NK-92 (cell line): Measurements from ENCODE around the gene TPRA1.
"Not testable (repeated sequence)": the region's sequence is repeated elsewhere in the genome, so short reads cannot be mapped to it uniquely, and the experiment has no call there.

Source experiments
- DNase-seq: peaks from one replicate; lab custom pipeline; 2025; ENCODE audit not compliant: unreplicated experiment; lab: John Stamatoyannopoulos, UW

The TPRA1 gene

DNA sequence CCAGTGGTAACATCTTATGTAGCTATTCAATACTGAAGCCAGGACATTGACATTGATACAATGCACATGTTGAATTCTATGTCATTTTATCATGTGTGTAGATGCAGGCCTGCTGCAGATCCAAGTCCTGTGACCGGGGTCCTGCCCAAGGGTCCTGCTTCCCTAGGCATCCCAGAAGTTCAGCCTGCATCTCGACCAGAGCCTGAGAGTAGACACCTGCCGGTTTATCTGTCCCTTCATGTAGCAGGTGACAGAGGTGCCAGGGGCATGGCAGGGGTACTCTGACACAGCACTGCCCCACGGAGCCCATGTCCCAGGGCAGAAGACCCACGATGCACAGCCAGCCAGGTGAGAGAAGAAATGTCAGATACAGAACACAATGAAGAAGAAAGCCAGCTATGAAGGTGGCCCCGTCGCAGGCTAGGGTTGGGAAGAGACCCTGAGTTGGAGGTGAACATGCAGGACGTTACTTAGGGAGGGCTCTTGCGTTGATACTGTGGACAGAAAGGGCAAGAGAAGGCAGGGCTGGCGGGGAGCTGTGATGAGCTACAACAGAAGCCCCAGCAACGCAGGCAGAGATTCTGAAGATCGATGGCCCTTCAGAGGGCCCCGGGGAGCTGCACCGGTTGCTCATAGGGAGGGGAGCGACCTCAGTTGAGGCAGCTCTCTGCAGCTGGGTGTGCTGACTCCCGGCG is 51.0 kb downstream of the TPRA1 start:
- DNase-seq, result no peak

DNA sequence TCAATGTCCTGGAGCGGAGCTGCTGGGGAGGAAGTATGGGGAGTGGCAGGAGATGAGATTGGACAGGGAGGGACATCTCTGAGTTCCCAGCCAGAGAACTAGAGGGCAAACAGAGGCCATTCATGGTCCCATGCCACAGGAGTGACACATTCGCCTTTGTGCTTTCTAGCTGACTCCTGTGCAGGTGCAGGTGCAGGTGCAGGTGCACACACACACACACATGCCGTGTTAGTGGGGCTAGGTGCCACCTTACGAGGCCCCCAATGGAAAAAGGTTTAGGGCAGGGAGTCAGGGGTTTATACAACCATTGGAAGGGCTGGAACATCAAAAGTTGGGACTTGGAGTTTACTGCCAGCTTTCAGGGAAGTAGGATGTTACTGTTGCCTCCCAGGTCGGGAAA is 52.0 kb downstream of the TPRA1 start:
- no peak for DNase-seq

DNA sequence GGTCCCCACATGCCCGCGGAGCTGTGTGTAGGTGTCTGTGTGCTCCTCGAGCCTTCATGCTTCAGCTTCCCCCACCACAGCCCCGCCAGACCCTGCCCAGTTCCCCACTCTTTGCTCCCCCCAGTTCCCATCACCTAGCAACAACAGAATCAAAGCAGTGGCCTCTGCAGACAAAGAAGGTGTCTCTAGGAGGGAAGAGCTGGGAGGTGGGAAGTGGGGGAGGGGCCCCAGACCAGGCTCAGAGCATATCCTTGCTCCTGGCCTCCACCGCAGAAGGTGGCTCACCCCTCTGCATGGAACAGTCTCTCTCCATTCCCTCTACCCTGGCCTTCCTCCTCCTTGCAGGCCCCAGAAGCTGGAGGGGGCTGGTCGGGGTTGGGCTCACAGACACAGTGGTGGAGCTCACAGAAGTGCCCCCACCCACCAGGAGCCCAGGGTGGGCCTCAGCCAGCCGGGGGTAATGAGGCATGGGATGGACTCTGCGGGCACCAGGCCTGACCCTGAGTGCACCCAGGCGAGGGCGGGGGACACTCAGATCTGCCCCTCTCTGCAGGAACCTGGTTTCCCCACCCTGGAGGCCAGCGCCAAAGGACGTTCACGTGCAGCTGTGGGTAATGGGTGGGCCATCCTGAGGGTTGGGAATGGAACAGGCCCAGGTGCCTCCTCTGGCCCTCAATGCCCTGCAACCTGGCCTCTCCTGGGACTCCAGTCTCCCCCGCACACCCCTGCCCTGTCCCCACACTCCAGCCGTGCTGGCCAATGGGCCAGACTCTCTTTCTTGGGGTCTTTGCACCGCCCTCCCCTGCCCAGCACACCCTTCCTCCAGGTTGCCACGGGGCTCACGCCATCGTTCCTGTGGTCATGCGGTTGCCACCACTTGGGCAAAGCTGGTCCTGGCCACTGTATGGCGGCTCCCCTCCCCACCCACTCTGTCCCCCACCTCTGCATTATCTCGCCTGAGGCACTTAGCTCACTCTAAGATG is 53.4 kb downstream of the TPRA1 start:
- DNase-seq, result no peak

DNA sequence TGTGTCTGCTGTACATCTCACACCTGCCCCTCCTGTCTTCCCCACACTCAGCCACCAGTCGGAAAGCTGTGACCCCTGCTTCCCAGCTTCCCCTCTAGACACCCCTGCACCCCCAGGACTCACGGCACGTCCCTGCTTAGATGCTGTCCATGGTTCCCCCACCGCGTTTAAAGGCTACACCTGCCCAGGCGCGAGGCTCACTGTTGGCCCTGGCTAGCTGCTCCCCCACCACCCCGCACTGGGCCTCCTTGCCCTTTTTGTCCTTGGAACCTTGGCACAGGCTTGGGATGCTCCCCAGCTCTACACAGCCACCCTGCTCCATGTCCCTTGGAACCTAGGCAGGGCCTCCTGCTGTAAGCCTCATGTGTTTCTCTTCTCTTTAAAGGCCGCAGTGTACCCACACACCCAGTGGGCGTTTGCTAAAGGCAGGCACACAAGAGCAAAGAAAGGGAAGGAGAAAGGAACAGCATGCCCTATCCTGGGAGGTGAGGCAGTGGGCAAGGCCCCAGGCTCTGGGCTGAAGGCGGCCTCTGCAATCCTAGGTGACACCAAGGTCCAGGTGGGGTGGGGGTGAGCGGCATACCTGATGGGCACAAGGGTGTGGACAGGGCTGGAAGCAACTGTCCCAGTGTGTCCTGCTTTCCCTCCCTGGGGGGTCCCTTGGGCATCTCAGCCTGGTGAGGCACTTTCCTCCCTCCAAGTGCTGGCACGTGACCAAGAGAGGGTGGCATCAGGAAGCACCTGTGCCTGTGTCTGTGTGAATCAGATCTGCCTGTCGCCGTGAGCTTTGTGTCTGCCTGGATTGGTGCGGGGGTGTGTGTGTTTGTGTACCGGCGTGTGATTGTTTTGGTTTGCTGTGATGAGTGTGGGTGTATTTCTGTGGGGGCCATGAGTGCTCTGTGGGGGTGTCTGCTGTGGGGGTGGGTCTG is 54.4 kb downstream of the TPRA1 start:
- no peak for DNase-seq

DNA sequence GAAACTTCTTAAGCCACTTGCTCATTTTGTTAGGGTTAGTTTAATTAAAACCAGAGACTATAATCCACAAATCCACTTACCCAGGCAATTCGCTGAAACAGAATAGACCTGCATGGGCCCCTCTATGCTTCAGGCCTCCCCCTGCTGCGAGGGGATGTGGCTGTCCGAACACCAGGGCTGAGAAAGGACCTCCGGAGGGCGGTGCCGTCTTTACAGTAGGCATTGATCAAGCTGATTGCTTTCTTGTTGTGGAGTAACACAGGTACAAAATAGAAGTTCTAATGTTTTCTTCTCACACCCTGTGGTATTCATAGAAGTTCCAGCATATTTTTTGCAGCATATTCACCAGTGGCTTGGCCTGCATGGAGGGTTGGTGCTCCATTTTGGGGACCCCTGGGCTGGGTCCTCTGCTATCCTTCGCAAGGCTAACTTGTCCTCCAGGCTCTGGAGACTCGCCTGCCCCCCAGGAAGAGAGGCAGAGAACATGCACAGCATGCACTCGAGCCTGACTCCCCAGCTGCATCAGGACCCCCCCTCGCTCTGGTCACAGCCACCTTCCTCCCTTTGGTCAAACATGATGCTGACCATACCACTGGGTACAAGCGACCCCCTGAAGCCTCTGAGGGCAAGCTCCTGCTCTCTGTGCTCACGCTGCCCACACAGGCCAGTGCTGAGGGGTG is 55.3 kb downstream of the TPRA1 start:
- no peak for DNase-seq

DNA sequence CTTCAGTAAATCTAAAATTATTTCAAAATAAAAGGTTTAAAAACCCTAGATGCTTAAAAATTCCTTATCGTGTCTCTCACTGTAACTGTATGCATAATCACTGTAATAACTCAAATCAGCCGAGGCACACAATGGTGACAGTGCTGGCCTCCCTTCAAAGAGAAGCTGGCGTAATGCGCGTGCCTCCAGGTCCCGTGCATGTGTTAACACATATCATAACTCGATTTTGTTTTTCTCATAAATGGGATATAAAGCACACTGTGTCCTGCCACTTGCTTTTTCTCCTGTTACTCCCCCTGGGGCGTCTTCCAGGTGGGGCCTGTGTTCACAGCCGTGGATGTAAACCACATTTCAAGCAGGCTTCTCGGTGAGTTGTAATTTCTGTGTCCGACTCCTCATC is 56.0 kb downstream of the TPRA1 start:
- no peak for DNase-seq

DNA sequence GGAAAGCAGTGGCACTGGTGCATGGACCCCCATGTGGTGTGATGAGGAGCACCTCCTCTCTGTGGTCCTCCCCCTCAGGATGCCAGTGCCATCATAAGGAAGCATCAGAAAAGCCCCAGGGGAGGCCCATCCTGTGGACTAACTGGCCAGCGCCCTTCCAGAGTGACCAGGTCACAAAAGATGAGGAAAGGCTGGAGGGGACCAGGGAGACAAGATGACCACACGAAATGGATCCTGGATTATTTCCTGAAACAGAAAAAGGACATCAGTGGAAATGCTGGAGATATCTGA is 56.4 kb downstream of the TPRA1 start:
- no peak for DNase-seq

DNA sequence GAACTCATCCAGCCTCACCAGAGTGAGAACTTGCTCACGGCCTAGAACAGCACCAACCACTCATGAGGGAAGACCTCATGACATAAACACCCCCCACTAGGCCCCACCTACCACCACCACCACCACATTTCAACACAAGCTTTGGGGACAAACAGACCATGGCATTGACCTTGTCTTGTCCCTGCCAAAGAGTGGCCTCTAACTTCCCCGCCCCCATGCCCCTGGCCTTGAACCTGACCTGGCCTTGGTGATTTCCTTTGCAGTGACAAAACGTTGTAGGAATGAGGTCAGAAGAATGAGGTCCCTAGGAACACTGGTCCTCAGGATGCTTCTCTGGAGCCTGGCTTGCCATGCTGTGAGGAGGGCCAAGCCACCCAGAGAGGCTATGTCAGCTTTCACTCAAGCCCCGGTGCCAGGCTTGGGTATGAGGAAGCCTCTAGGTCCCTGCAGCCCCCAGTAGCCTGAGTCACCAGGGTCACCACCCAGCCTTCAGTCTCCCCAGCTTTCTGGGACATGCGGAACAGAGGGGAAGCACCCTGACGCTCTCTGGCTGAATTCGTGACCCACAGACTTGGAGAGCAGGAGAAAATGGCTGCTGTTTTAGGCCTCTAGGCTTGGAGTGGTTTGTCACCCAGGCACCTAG is 57.9 kb downstream of the TPRA1 start:
- no peak for DNase-seq

DNA sequence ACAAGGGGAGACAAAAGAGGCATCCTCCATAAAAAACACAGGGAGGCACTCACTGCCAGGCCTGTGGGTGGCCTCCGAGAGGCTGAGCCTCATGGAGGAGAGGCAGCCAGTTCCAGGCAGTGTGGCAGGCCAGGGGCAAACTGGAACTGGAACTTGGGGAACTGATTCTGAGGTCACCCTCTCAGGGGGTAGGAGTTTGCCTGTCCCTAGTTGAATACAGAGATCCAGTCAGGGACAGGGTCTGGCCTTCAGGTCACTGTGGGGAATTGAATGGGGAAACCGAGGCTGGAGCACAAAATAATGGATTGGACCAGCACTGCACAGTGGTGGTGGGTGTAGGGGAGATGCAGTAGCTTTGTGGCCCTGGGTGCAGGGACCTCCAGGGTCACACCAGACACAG is 58.7 kb downstream of the TPRA1 start:
- no peak for DNase-seq

DNA sequence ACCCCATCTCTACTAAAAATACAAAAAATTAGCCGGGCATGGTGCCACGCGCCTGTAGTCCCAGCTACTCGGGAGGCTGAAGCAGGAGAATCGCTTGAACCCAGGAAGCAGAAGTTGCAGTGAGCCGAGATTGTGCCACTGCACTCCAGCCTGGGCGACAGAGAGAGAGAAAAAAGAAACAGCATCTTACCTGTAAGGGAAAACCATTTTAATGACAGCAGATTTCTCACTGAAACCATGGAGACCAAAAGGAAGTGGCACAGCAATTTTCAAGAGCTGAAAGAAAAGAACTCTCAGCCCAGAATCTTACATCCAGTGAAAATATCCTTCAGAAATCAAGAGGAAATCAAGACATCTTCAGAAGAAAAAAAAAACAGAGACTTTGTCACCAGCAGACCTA is 59.7 kb downstream of the TPRA1 start:
- not testable (repeated sequence) for DNase-seq

DNA sequence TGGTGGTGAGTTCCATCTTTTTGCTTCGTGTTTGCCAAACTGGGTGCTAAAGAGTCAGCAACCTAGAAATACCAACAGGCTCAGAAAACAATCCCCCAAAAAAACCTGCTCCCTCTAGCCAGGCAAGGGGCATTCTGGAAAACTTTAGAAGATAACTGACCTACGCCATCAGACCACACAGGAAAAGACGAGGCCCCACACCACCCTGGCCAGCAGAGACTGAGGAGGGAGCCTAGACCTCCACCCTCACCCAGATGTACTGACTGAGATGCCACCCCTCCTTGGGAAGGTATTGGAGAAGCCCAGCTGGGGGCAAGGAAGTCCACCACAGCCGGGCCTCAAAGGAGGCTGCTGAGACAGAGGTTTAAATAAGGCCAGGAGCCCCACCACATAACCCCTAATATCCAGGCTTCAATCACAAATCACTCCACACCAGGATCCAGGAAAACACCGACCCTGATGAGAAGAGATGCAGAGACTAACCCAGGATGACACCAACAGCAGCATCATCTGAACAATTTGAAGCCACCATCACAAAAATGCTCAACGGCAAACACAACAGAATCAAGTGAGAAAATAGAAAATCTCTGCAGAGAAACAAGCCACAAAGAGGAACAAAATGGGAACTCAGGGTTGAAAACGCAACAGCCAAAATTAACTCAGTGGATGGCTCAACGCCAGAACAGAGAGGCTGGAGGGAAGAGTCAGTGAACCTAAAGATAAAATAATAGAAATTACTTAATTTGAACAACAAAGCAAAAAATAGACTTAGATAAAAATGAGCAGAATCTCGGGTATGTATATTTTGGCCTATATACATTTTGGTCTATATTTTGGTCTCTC is 61.0 kb downstream of the TPRA1 start:
- no peak for DNase-seq

DNA sequence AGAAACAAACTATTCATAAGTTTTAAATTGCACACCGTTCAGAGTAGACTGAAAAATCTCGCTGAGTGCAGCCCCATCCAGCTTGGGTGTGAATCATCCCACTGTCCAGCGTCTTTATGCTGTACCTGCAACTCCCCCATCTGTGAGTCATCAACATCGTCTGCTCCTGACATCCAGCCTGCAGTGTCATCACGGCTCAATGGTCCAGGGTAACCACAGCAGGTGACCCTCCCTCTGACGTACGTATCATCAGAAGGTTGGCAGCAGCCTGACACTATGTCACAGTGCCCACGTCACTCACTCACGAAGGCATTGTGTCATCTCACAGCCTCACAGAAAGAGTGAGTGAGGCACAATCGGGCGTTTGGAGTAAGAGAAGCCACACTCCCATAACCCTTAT is 65.2 kb downstream of the TPRA1 start:
- no peak for DNase-seq

DNA sequence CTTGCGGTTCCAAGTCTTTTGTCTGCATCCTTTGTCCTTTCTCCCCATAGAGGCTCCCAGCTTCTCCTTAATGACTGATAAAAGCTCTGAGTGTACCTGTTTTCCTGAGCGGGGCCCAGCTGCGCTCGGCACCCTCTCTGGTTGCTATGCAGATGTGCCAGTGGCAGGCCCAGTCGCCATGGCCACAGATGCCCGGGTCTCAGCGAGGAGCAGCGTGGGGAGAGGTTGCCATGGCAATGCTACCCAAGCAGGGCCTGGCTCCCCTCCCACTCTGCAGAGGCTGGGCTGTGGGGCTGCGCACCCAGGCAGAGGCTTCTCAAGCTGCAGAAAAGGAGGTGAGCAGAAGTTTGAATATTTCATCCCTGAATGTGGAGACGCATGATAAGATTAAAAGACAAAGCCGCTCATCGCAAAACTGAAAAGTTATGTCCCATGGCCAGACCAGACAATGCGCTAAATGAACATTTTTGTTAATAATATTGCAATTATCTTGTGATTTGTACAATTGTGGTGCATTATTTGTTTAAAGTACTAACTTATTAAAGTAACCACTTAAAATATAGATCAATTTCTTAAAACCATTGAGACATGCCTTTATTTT is 66.1 kb downstream of the TPRA1 start:
- no peak for DNase-seq
